Breast epithelium (tissue), 3 donors: ENCODE data around the gene FAM222A.

Experiments
- CTCF ChIP-seq, 3 donors: fragments of 450-650 bp; IDR thresholded peaks; one replicate each; pipeline ENCODE4 v1.5.1; 2016 to 2017; ENCODE audit warnings: antibody characterized with exemption in 3 of 3, mild to moderate bottlenecking in 3 of 3, moderate library complexity in 3 of 3
- POLR2A ChIP-seq: fragments of 450-650 bp; IDR thresholded peaks from one replicate; pipeline ENCODE4 v1.6.1; 2016; ENCODE audit warnings: antibody characterized with exemption, mild to moderate bottlenecking, moderate library complexity

DNA sequence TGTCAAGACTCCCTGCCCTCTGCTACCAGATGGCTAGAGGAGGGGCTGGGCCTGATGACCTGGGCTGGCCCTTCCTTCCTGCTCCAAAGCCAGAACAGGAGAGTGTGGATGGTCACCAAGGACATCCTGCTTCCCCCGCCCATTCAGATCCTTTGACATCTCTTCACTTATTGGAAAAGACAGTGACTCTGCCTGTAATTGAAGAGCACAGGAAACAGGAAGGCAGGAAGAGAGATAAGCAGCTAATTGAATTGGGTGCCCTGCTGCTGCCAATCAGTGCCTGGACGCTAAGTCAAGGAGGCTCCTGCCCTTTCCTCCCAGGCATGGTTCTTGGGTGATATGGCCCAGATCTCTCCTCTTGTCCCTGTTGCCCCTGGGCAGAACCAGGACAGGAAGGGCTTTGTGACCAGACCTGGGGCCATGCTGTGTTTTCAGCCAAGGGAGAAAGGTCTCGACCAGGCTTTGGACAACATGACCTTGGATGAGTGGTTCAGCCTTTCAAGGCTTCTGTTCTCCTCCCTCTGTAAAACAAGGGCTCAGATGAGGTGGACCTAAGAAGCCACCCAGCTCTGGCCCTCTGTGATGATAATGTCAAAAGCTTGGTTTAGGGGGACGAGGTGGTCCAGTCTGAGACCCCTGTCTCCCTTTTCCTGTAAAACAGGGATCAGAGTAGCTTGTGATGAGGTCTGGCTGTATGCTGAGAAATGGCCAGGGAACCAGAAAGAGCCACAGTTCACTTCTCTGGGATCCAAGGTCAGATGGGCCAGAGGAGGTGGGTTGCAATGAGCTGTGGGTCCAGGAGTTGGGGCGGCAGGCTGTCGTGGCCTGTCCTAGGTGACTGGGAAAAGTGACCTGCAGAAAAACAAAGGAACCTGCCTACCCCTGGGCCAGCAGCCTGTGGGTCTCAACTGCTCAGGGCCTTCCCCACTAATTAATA lies 38.8 kb downstream of the FAM222A start:
- TF ChIP-seq CTCF (IDR thresholded peaks at IDR 0.05) = no peak
- TF ChIP-seq POLR2A = no peak
